Measurements from ENCODE around the gene IRGQ. TPM values are rescaled to one million over a fixed set of nuclear protein-coding genes. Genes with fewer than 3 reads are reported as not detected.
A peak's percentile ranks its signal among the peaks of the same experiment; 100 is the strongest.

IRGQ gene
- polyA plus RNA-seq, 1 donor, result 13.8 TPM

- DNase-seq, result peak; percentile 83
These were observed 60.8 kb downstream of the IRGQ start for GRCh38 chr19:43534816-43535761.

Other genes with a start within 250 kb of the IRGQ start
- 0.25 TPM for gene CD177, start 242.4 kb downstream of the IRGQ start, polyA plus RNA-seq (ENCODE audit: insufficient read length)
- gene TEX101, start 181.2 kb downstream of the IRGQ start, polyA plus RNA-seq (ENCODE audit: insufficient read length), result not detected
- gene LYPD3, start 130.5 kb downstream of the IRGQ start, polyA plus RNA-seq (ENCODE audit: insufficient read length), result 2.4 TPM
- 6.4 TPM for gene PHLDB3, start 91.4 kb downstream of the IRGQ start, polyA plus RNA-seq (ENCODE audit: insufficient read length)
- gene ETHE1, start 68.9 kb downstream of the IRGQ start, polyA plus RNA-seq (ENCODE audit: insufficient read length), result 18.0 TPM
- 6.7 TPM for gene ZNF575, start 62.9 kb downstream of the IRGQ start, polyA plus RNA-seq (ENCODE audit: insufficient read length)
- gene XRCC1, start 20.6 kb downstream of the IRGQ start, polyA plus RNA-seq (ENCODE audit: insufficient read length), result 39.5 TPM
- 2.9 TPM for gene PINLYP, start 20.3 kb downstream of the IRGQ start, polyA plus RNA-seq (ENCODE audit: insufficient read length)
- gene ZNF576, start 461 bp upstream of the IRGQ start, polyA plus RNA-seq (ENCODE audit: insufficient read length), result 9.9 TPM
- 0.52 TPM for gene SRRM5, start 16.0 kb upstream of the IRGQ start, polyA plus RNA-seq (ENCODE audit: insufficient read length)
- gene ZNF428, start 23.5 kb upstream of the IRGQ start, polyA plus RNA-seq (ENCODE audit: insufficient read length), result 64.9 TPM
- 7.8 TPM for gene CADM4, start 43.7 kb upstream of the IRGQ start, polyA plus RNA-seq (ENCODE audit: insufficient read length)
- 6.5 TPM for gene PLAUR, start 74.0 kb upstream of the IRGQ start, polyA plus RNA-seq (ENCODE audit: insufficient read length)
- gene IRGC, start 119.9 kb upstream of the IRGQ start, polyA plus RNA-seq (ENCODE audit: insufficient read length), result not detected
- 40.9 TPM for gene SMG9, start 158.8 kb upstream of the IRGQ start, polyA plus RNA-seq (ENCODE audit: insufficient read length)
- 1.1 TPM for gene KCNN4, start 184.8 kb upstream of the IRGQ start, polyA plus RNA-seq (ENCODE audit: insufficient read length)
- 0.52 TPM for gene LYPD5, start 206.3 kb upstream of the IRGQ start, polyA plus RNA-seq (ENCODE audit: insufficient read length)
- 8.3 TPM for gene ZNF283, start 231.2 kb upstream of the IRGQ start, polyA plus RNA-seq (ENCODE audit: insufficient read length)